ENCODE measurements around the gene DDX17.

Gene DDX17

GRCh38 chr22:38465673-38466490, 40.2 kb downstream of the DDX17 start:
- DNase-seq = no peak

GRCh38 chr22:38464992-38465672, 41.0 kb downstream of the DDX17 start:
- no peak for DNase-seq

- DNase-seq = no peak
Measured at GRCh38 chr22:38462960-38463784, 42.9 kb downstream of the DDX17 start.

GRCh38 chr22:38461414-38462081, 44.6 kb downstream of the DDX17 start:
- peak; percentile 8 for DNase-seq

GRCh38 chr22:38461057-38461413, 45.1 kb downstream of the DDX17 start:
- DNase-seq = no peak

- no peak for DNase-seq
Measured at GRCh38 chr22:38460426-38460840, 45.7 kb downstream of the DDX17 start.

GRCh38 chr22:38456841-38457699, 49.0 kb downstream of the DDX17 start:
- DNase-seq = no peak

- DNase-seq = no peak
Measured at GRCh38 chr22:38456272-38456835, 49.8 kb downstream of the DDX17 start.

GRCh38 chr22:38455530-38456271, 50.4 kb downstream of the DDX17 start:
- DNase-seq = no peak

- no peak for DNase-seq
Measured at GRCh38 chr22:38455076-38455529, 51.0 kb downstream of the DDX17 start, which contains the start of gene KCNJ4. Gene KCNJ4 (minus strand): TSS chr22:38455199. CDS start chr22:38428132, 27,067 bp downstream.

GRCh38 chr22:38454353-38455075, 51.6 kb downstream of the DDX17 start:
- no peak for DNase-seq

GRCh38 chr22:38453996-38454352, 52.1 kb downstream of the DDX17 start:
- no peak for DNase-seq

- DNase-seq = no peak
Measured at GRCh38 chr22:38453066-38453672, 52.9 kb downstream of the DDX17 start.

GRCh38 chr22:38452373-38453065, 53.6 kb downstream of the DDX17 start:
- DNase-seq = no peak

- DNase-seq = no peak
Measured at GRCh38 chr22:38451864-38452263, 54.2 kb downstream of the DDX17 start.

GRCh38 chr22:38451404-38451803, 54.7 kb downstream of the DDX17 start:
- DNase-seq = no peak

- no peak for DNase-seq
Measured at GRCh38 chr22:38450234-38450797, 55.8 kb downstream of the DDX17 start.

- DNase-seq = no peak
Measured at GRCh38 chr22:38449776-38450175, 56.3 kb downstream of the DDX17 start.
